Mammary epithelial cell (primary cell): ENCODE data around the gene CDKAL1.

Source experiments
- CTCF ChIP-seq, 2 donors: IDR thresholded peaks in 1 of 2; conservative IDR thresholded peaks in 1 of 2; 2 replicates each; pipeline ENCODE4 v1.5.1; 2011 to 2012; ENCODE audit warnings: inconsistent platforms in 2 of 2, low read length in 2 of 2, mild to moderate bottlenecking in 2 of 2, control low read depth in 1 of 2, low read depth in 1 of 2; ENCODE audit not compliant: insufficient read depth in 1 of 2; ENCODE audit errors: extremely low read depth in 1 of 2
- EZH2 ChIP-seq: IDR thresholded peaks from 2 replicates; pipeline ENCODE4 v1.6.1; 2012; ENCODE audit warnings: low read length, inconsistent platforms, borderline replicate concordance

GRCh38 chr6:21046276-21046675, 512.0 kb downstream of the CDKAL1 start:
- no peak for TF ChIP-seq CTCF (conservative IDR thresholded peaks at IDR 0.05 in 1 of 2, IDR thresholded peaks at IDR 0.05 in 1 of 2; ENCODE audit: extremely low read depth in 1 of 2, insufficient read depth in 1 of 2, low read depth in 1 of 2, low read length in 2 of 2)
- no peak for TF ChIP-seq EZH2
